DMS153 treated with DMSO at 0.1 percent for 48 hours (cell line): Measurements from ENCODE around the gene RAB35.

Experiments
- DNase-seq: peaks from one replicate; lab custom pipeline; 2025; ENCODE audit not compliant: unreplicated experiment; lab: John Stamatoyannopoulos, UW

The RAB35 gene

GRCh38 chr12:120116441-120116791 is at the start of gene RAB35:
Gene RAB35, minus strand, starts transcription at chr12:120116753. Its CDS starts 103 bp downstream, at chr12:120116650.
- no peak for DNase-seq

GRCh38 chr12:120164293-120164692 is 47.7 kb upstream of the RAB35 start:
- DNase-seq = no peak

GRCh38 chr12:120162763-120163162 is 46.2 kb upstream of the RAB35 start:
- DNase-seq = no peak

- no peak for DNase-seq
These were observed 45.3 kb upstream of the RAB35 start for GRCh38 chr12:120161852-120162251.

GRCh38 chr12:120159509-120160237 is 43.1 kb upstream of the RAB35 start:
- DNase-seq = no peak

GRCh38 chr12:120158351-120158750 is 41.8 kb upstream of the RAB35 start:
- DNase-seq = no peak

- no peak for DNase-seq
These were observed 41.1 kb upstream of the RAB35 start for GRCh38 chr12:120157678-120158077.

GRCh38 chr12:120156315-120157259 is 40.0 kb upstream of the RAB35 start:
- DNase-seq = no peak

GRCh38 chr12:120155072-120155471 is 38.5 kb upstream of the RAB35 start:
- no peak for DNase-seq

- no peak for DNase-seq
These were observed 34.5 kb upstream of the RAB35 start for GRCh38 chr12:120150919-120151525.

GRCh38 chr12:120148011-120148410 is 31.5 kb upstream of the RAB35 start:
- DNase-seq = no peak

GRCh38 chr12:120145164-120145563 is 28.6 kb upstream of the RAB35 start:
- DNase-seq = no peak

GRCh38 chr12:120144215-120144614 is 27.7 kb upstream of the RAB35 start:
- no peak for DNase-seq

- no peak for DNase-seq
These were observed 25.8 kb upstream of the RAB35 start for GRCh38 chr12:120142231-120142877.

GRCh38 chr12:120141336-120141735 is 24.8 kb upstream of the RAB35 start:
- DNase-seq = no peak

GRCh38 chr12:120140603-120141002 is 24.1 kb upstream of the RAB35 start:
- no peak for DNase-seq

GRCh38 chr12:120139958-120140357 is 23.4 kb upstream of the RAB35 start:
- no peak for DNase-seq

GRCh38 chr12:120138366-120138765 is 21.8 kb upstream of the RAB35 start:
- no peak for DNase-seq

- no peak for DNase-seq
These were observed 21.3 kb upstream of the RAB35 start for GRCh38 chr12:120137833-120138232.

- no peak for DNase-seq
These were observed 19.7 kb upstream of the RAB35 start for GRCh38 chr12:120136093-120136770.
